Panc1 (cell line): ENCODE data around the gene IGFBP7.

ENCODE experiments used
- POLR2AphosphoS5 ChIP-seq: IDR thresholded peaks from 2 replicates; pipeline ENCODE4 v1.6.1; 2012; ENCODE audit warnings: mild to moderate bottlenecking, low read depth, low read length, moderate library complexity
- REST ChIP-seq, 2 experiments: IDR thresholded peaks; 2 replicates each; pipeline ENCODE4 v1.6.1; 2011 to 2012; ENCODE audit warnings: low read depth in 2 of 2, control low read depth in 1 of 2, low read length in 1 of 2, mild to moderate bottlenecking in 1 of 2, moderate library complexity in 1 of 2; ENCODE audit not compliant: insufficient read depth in 1 of 2
- SIN3A ChIP-seq: IDR thresholded peaks from 2 replicates; pipeline ENCODE4 v1.6.1; 2012; ENCODE audit warnings: low read depth, mild to moderate bottlenecking, low read length, moderate library complexity, borderline replicate concordance; ENCODE audit not compliant: insufficient read depth
- TCF7L2 ChIP-seq: IDR thresholded peaks from 2 replicates; pipeline ENCODE4 v1.6.1; 2011; ENCODE audit warnings: mild to moderate bottlenecking, low read depth, low read length, inconsistent platforms
- TF ChIP-seq, protein P1 (sequence below): fragments of 450-650 bp; IDR thresholded peaks from 2 replicates; pipeline ENCODE4 v1.5.1; 2017; ENCODE audit warnings: mild to moderate bottlenecking

- TF ChIP-seq, protein P1, sequence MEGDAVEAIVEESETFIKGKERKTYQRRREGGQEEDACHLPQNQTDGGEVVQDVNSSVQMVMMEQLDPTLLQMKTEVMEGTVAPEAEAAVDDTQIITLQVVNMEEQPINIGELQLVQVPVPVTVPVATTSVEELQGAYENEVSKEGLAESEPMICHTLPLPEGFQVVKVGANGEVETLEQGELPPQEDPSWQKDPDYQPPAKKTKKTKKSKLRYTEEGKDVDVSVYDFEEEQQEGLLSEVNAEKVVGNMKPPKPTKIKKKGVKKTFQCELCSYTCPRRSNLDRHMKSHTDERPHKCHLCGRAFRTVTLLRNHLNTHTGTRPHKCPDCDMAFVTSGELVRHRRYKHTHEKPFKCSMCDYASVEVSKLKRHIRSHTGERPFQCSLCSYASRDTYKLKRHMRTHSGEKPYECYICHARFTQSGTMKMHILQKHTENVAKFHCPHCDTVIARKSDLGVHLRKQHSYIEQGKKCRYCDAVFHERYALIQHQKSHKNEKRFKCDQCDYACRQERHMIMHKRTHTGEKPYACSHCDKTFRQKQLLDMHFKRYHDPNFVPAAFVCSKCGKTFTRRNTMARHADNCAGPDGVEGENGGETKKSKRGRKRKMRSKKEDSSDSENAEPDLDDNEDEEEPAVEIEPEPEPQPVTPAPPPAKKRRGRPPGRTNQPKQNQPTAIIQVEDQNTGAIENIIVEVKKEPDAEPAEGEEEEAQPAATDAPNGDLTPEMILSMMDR = no peak
- no peak for TF ChIP-seq REST (IDR thresholded peaks at IDR 0.05; ENCODE audit: insufficient read depth in 1 of 2, low read depth in 2 of 2, low read length in 1 of 2)
- TF ChIP-seq POLR2AphosphoS5 = no peak
- TF ChIP-seq SIN3A = no peak
- TF ChIP-seq TCF7L2 = no peak
Observed at GRCh38 chr4:57136281-57136680, 26.1 kb upstream of the IGFBP7 start.
